Measurements from ENCODE around the gene SOCS1.

The SOCS1 gene

DNA sequence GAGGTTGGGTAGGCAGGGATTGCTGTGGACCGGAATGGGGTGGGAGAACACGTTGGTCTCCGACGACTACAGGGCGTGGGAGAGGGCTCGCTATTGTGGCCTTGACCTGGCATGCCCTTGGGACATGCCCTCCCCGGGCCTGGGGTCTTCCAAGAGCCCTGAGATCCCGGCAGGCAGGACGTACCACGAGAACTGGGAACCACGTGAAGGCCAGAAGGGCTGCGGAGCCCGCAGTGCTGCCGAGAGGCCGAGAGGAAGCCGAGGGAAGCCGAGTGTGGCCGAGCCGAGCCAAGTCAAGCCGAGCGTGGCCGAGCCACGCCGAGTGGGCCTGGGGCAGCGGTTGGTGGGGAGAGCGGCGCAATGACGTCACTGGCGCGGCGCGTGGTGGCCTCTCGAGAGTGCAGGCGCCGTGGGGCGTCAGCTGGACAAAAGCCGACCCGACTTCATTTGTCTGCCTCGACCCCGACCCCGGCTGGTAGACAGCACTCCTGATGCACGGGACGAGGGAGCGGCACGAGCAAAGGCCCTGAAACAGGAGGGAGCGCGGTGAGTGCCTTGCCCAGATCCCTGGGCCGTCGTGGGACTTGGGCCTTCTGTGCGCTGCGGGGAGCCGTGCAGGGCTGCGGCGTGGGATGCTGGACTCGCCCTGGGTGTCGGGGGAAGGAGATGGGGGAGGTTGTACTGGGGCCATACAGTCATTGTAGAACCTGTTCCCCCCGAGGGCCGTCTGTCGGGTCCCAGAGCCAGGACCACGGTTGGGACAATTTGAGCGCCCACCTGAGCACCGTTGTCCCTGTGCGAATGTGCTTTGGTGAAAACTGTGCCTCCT lies 6.6 kb downstream of the SOCS1 start:
- no peak for DNase-seq

DNA sequence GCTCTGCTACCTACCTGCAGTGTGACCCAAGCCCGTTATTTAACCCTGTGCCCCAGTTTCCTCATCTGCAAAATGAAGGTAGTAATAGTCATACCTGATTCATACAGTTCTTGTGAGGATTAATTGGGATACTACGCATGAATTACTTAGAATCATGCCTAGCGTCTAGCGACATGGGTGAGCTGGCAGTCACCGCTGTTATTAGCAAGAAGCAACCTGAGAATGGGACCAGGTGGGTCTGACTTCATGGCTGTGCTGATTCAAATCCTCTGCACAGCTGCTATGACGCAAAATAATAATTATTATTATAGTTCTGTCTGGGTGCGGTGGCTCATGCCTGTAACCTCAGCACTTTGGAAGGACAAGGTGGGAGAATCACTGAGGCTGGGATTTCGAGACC lies 7.9 kb downstream of the SOCS1 start:
- DNase-seq = no peak

DNA sequence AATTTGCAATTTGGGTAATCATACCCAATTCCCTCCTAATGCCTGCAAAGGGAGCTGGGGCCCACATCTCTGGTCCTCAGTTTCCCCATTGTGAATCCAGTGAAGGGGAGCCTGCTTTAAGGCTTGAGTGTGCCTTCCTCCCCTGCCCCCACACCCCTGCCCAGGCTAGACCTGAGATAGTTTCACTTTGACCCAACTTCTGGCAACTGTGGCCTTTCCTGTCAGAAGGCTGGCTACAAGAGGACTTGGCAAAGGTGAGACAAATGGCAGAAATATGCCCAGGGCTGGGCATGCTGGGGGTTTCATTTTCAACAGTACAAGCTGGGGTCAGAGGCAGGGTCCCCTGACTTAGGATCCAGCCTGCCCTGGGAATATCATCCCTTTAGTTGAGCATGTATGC lies 10.0 kb downstream of the SOCS1 start:
- DNase-seq = no peak

DNA sequence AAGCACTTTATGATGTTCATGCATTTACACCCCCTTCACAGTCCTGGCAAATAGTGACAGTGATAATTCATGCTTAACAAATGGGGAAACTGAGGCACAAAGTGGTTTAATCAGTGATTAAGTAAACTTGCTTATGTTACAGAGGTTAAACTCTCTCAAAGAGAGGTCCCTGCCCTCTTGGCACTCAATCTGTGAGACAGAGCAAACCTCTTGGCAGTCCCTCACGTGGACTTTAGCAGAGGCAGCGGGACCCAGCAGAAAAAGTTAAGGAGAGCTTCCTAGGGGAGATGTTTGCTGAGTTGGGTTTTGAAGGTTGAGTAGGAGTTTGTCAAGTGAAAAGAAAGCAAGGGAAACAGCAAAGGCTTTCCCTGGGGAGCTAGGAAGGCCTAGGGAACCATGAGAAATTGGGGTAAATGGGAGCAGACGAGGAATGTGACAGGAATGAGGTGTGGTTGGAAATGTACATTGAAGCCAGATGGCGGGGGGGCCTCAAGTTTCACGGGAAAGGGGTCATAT lies 10.7 kb downstream of the SOCS1 start:
- DNase-seq = no peak

DNA sequence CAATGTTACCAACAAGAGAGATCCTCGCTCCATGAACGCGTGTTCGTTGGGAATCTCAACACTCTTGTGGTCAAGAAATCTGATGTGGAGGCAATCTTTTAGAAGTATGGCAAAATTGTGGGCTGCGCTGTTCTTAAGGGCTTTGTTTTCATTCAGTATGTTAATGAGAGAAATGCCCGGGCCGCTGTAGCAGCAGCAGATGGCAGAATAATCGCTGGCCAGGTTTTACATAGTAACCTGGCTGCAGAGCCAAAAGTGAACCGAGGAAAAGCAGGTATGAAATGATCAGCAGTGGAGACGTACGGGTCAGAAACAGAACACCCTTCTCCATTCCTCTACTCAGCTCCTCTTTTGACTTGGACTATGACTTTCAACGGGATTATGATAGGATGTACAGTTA lies 13.3 kb downstream of the SOCS1 start:
- DNase-seq = no peak

DNA sequence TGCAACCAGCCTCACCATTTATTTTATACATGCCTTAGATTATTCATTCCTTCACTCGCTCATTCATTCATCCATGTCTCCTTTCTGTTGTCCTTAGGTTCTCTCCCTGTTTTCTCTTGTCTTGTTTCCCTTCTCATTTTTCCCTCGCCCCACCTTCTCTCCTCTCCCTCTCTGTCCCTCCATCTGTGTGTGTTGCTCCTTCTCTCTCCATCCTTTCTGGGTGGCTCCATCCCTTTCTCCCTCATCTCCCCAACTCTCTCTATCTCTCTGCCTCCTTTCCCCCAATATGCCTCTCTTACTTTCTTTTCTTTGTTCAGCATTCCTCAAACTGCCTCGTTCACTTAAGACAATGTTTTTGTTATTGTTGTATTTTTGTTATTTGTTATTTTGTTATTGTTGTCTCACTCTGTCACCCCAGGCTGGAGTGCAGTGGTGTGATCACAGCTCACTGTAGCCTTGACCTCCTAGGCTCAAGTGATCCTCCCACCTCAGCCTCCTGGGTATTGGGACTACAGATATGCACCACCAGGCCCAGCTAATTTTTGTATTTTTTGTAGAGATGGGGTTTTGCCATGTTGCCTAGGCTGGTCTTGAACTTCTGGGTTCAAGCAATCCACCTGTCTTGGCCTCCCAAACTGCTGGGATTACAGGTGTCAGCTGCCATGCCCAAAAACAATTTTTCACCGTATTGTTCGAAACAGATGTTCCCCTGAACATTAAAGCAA lies 14.4 kb downstream of the SOCS1 start:
- DNase-seq = no peak

DNA sequence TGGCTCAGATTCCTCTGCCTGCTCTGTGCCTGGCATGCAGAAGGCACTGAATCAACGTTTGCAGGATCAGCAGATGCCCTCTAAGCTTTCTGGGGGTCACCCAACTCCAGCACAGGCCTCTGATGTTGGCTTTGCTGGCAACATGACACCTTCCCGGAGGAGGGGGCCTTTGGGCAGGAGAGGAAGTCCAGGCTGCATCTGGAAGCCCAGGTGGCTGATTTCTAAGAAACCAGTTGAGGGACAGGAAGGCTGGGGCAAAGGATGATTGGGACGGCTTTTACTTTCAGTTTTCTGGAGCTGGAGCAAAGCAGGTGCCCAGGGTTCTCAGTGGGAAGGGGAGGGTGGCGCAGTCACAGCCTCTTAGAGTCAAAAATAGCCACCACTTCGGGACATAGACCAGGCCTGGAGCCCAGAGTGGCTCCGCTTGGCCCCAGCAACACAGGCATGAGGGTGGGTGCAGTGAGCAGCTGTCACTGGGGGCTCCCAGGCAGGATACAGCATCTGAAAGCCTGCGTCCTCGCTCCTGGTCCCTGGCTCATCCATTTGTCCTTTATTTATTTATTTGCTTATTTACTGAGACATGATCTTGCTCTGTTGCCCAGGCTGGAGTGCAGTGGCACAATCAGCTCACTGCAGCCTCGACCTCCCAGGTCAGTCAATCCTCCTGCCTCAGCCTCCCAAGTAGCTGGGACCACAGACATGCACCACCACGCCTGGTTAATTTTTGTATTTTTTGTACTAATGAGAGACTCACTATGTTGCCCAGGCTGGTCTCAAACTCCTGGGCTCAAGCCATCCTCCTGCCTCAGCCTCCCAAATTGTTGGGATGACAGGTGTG lies 15.1 kb downstream of the SOCS1 start:
- DNase-seq = no peak

DNA sequence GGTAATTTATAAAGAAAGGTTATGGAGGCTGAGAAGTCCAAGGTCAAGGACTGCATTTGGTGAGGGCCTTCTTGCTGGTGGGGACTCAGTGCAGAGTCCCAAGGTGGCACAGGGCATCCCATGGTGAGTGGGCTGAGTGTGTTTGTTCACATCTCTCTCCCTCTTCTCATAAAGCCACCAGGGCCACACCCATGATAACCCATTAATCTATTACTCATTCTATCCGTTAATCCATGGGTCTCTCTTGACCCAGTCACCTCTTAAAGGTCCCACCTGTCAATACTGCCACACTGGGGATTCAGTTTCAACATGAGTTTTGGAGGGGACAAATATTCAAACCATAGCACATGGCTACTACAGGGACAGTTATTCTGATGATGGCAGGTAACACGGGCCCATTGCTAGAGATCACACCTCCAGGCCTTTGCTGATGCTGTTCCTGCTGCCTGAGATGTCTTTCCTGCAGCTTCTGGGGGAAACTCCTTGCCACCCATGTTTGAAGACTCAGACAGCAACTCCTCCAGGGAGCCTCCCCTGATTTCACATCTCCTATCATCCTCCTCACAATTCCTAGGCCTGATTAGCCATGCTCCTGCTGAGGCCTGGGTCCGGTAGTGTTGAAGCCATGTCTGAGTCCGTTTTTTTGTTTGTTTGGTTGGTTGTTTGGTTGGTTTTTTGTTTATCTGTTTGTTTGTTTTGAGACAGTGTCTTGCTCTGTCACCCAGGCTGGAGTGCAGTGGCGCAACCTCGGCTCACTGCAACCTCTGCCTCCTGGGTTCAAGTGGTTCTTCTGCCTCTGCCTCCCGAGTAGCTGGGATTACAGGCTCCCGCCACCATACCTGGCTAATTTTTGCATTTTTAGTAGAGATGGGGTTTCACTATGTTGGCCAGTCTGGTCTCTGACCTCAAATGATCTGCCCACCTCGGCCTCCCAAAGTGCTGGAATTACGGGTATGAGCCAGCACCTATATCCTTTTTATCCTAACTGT lies 16.1 kb downstream of the SOCS1 start:
- no peak for DNase-seq

DNA sequence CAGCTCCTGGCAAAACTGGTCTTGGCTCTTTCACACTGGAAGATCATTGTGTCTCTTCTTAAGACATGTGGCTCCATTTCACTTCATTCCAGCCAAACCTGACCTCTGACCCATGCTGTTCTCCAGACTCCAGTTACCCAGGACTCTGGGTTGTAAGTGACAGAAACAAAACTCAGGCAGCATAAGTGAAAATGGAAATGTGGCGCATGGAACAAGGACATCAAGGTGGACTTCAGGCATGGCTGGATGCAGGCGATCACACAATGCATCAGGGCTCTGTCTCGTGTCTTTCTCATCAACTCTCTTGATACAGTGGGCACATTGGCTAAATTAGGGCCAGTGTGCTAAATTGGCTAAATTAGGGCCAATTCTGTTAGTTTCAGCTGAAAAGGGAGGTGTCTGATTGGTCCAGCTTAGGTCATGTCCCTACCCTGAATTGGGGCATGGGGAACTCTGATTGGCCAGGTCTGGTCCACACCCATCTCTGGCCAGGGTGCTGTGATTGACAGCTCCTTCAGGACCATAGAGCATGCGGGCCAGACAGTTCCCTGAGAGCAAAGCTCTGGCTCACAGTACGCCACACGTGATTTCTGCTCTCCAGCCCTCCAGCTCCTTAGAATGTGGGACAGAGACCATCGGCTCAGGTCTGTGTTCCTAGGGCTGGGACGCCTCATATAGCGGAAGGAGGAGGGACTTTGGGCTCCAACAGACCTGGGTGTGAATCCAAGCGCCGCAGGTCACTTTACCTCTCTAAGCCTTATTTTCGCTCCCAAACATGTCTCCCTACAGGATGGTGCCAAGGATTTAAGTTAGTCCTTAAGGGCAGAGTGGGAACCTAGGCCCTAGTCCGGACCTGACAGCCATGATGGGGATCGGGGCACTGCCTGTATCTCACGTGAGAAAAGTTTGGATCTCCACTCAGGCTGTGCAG lies 17.5 kb downstream of the SOCS1 start:
- DNase-seq = no peak

DNA sequence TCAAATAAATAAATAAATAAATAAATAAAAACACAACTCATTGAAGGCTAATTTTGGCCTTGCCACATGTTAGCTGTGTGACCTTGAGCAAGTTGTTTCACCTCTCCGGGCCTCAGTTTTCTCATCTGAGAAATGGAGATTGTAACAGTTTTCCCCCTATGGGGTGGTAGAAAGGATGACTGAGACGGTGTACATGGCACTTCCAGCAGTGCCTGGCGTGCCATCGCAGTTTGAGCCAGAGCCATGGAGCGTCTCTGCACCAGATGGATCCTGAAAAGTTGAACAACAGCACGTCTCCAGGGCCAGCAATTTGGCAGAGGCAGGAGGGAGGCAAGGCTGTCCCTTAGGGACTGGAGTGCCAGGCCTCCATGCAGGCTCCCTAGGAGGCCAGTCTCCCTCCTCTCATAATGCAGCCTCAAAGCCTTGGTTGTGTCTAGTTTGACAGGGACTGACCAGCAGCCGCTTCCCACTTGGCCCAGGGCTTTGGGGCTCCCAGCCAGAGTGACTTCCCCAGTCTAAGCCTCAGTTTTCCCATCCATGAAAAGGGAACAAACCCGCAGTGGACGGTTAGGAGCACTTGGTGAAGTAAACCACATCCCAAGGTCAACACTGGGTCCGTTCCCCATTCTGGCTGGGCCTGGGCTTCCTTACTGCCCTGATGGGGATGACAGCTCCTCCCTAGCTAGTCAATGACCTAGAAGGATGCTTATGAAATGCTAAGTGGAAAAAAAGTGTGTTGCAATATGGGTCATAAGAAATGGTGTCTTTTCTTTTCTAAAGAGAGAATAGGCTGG lies 19.3 kb downstream of the SOCS1 start:
- DNase-seq = no peak

DNA sequence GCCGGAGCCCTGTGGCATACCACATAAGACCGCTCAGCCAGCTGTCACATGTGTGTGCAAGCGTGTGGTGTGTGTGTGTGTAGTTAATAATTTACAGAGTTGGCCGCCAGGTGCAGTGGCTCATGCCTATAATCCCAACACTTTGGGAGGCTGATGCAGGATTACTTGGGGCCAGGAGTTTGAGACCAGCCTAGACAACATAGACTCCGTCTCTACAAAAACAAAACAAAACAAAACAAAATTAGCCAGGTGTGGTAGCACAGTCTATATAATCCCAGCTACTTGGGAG lies 20.4 kb downstream of the SOCS1 start:
- no peak for DNase-seq

DNA sequence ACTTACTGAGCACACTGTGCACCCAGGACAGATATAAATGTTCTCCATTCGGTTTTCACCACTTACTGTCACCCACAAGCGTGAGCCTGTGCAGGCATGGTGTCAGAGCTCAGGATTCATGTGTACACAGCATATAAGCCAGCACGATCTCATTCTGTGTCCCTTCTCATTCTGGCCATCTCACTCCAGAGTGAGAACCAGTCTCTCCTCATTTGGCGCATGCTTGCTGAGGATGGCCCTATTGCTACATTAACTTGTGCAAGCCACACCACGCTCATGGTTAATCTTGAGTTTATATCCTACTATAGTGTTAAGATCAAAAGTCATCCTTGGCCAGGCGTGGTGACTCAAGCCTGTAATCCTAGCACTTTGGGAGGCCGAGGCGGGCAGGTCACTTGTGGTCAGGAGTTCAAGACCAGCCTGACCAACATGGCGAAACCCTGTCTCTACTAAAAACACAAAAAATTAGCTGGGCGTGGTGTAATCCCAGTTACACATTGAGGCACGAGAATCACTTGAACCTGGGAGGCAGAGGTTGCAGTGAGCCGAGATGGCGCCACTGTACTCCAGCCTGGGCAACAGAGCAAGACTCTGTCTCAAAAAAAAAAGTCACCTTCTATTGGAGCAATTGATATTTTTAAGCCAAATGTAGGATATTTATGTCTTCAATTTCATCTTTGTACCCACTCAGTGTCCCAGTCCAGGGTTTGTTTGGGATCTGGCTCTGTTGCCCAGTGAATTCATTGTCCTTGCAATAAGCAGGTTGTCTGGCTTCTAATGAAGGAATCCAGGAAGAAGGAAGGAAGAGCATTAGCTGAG lies 20.9 kb downstream of the SOCS1 start:
- no peak for DNase-seq

DNA sequence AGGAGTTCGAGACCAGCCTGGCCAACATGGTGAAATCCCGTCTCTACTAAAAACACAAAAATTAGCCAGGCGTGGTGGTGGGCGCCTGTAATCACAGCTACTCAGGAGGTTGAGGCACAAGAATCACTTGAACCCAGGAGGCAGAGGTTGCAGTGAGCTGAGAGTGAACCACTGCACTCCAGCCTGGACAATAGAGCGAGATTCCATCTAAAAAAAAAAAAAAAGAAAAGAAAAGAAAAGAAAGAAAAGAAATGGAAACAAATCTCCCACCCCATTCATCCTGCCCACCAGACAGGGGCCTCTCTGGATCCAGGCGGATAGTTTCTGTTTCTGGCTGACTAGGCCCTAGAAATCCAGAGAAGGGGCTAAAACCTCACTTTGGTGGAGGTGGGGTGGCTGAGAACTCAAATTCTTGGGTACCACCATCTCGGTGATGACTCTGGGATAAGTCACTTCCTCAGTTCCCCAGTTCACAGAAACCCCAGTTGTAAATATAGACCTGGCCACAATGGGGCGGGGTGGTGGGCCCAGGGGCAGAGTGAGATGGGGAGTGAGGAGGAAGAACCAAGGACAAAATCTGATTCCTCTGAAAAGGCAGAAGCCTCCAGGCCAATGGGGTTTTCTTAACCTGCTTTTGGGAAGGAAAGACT lies 22.2 kb downstream of the SOCS1 start:
- DNase-seq = no peak

DNA sequence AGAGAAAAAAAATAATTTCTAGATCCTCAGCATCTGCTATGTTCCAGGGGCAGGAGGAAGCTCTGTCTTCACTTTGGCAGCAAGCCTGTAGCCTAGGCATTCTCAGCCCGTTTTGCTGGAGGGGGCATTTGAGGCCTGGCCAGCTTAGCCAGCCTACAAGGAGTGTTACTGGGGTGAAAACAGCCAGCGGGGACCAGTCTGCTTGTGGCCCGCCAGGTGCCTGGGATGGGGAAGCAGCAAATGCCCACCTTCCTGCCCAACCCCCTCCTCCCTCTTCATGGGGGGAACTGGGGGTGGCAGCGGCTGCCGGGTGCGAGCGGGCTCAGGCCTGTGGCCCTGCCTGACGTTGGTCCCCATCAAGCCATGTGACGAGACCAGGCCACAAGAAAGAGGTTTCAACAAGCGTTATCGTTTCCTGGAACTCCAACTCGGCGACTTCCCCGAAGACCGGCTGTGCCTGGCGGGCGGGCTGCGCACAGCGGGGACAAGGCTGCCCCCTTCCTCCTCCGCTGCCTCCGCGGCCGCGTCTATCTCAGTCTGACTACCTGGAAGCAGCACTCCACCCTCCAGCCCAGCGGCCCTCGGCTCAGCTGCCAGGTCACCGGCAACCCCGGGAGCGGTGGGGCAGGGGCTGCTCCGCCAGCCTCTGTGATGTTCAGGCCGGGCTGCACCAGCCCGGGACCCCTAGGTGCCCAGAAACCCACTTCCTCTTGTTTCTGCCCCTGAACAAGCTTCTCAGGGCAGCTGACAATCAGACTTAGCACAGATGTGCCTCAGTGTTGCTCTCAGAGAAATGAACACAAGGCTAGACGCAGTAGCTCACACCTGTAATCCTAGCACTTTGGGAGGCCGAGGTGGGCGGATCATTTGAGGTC lies 22.9 kb downstream of the SOCS1 start:
- DNase-seq = peak in 5 of 56 donors; percentile 8 to 27 (median 14)

DNA sequence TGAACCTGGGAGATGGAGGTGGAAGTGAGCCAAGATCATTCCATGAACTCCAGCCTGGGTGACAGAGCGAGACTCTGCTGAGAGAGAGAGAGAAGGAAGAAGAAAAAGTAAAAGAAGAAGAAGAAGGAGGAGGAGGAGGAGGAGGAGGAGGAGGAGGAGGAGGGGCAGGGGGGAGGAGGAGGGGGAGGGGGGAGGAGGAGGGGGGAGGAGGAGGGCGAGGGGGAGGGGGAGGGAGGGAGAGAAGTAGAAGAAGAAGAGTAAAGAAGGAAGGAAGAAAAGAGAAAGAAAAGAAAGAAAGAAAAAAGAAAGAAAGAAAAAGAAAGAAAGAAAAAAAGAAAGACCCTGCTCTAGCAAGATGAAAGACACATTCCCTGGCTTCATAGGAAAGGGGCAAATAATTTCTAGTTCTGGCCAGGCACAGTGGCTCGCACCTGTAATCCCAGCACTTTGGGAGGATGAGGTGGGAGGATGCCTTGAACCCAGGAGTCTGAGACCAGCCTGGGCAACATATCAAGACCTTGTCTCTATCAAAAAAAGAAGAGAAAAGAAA lies 23.6 kb downstream of the SOCS1 start:
- no peak for DNase-seq

Measured in amygdala (tissue), 56 donors.